Activated CD4-positive, alpha-beta T cell treated with anti-CD3 and anti-CD28 coated beads, Interleukin-2, amount 10 ng/mL, durations not matched to agents 7 days and 5 days (primary cell): ENCODE data around the gene KCNMA1. TPM values are rescaled to one million over a fixed set of nuclear protein-coding genes. Genes with fewer than 3 reads are reported as not detected.

Source experiments
- CTCF ChIA-PET: fragments of 350-600 bp; sonication (Branson Sonifier 250); formaldehyde crosslinking; loops from one replicate; lab custom pipeline; 2021; ENCODE audit warnings: antibody characterized with exemption; lab: Charles Lee
- POLR2A ChIA-PET: fragments of 350-600 bp; sonication (Branson Sonifier 250); formaldehyde crosslinking; loops from one replicate; lab custom pipeline; 2021; ENCODE audit warnings: antibody characterized with exemption; lab: Charles Lee
- DNase-seq: peaks from one replicate; pipeline ENCODE4 v3.0.0-alpha.2; 2020
- H3K27ac Mint-ChIP-seq: one replicate; pipeline ENCODE4 v1.8.0; 2021; ENCODE audit warnings: mild to moderate bottlenecking, moderate library complexity, mixed read lengths
- H3K27me3 Mint-ChIP-seq: one replicate; pipeline ENCODE4 v1.8.0; 2021; ENCODE audit warnings: mixed read lengths
- H3K36me3 Mint-ChIP-seq: one replicate; pipeline ENCODE4 v1.8.0; 2021; ENCODE audit warnings: low read depth, mixed read lengths
- H3K4me1 Mint-ChIP-seq: one replicate; pipeline ENCODE4 v1.8.0; 2021; ENCODE audit warnings: mixed read lengths
- H3K4me3 Mint-ChIP-seq: one replicate; pipeline ENCODE4 v1.8.0; 2021; ENCODE audit warnings: mild to moderate bottlenecking, moderate library complexity, mixed read lengths
- H3K9me3 Mint-ChIP-seq: one replicate; pipeline ENCODE4 v1.8.0; 2021; ENCODE audit warnings: mixed read lengths
- total RNA-seq, 2 experiments: library from RNA; stranded (reverse); gene quantifications; one replicate each; pipeline ENCODE4 v1.2.3, GENCODE V29; 2021

Gene KCNMA1
- total RNA-seq, 2 experiments from 2014 or later, result not detected

- no peaks in the 10 kb centered on the region for H3K36me3 Mint-ChIP-seq
- ChIA-PET CTCF (interaction anchor here (0.7 kb wide), 1 partner anchor 69 kb away, joined by 3 read pairs; no protein-coding TSS in a partner anchor), POLR2A (interaction anchor here (0.7 kb wide), 1 partner anchor 28 kb away, joined by 5 read pairs; no protein-coding TSS in a partner anchor)
- H3K9me3 Mint-ChIP-seq, result no peaks in the 10 kb centered on the region
- no peak overlapping the region for H3K27ac Mint-ChIP-seq
- H3K27me3 Mint-ChIP-seq, result peaks cover 6% of the 10 kb centered on the region
- no peak for DNase-seq
- H3K4me1 Mint-ChIP-seq, result no peaks in the 10 kb centered on the region
- no peak overlapping the region for H3K4me3 Mint-ChIP-seq
Observed at GRCh38 chr10:77139252-77140160, 498.1 kb downstream of the KCNMA1 start.

- ChIA-PET CTCF (no interaction called here), POLR2A (no interaction called here)
- H3K27me3 Mint-ChIP-seq, result peaks cover 5% of the 10 kb centered on the region
- no peaks in the 10 kb centered on the region for H3K4me1 Mint-ChIP-seq
- H3K9me3 Mint-ChIP-seq, result no peaks in the 10 kb centered on the region
- no peak overlapping the region for H3K27ac Mint-ChIP-seq
- H3K4me3 Mint-ChIP-seq, result no peak overlapping the region
- H3K36me3 Mint-ChIP-seq, result no peaks in the 10 kb centered on the region
- DNase-seq, result no peak
Observed at GRCh38 chr10:77138541-77138940, 499.1 kb downstream of the KCNMA1 start.

GRCh38 chr10:77135555-77135954 is 502.1 kb downstream of the KCNMA1 start:
- H3K4me3 Mint-ChIP-seq, result no peak overlapping the region
- ChIA-PET CTCF (no interaction called here), POLR2A (no interaction called here)
- H3K27ac Mint-ChIP-seq, result no peak overlapping the region
- no peak for DNase-seq
- no peaks in the 10 kb centered on the region for H3K4me1 Mint-ChIP-seq
- peaks cover 6% of the 10 kb centered on the region for H3K27me3 Mint-ChIP-seq
- H3K9me3 Mint-ChIP-seq, result no peaks in the 10 kb centered on the region
- H3K36me3 Mint-ChIP-seq, result no peaks in the 10 kb centered on the region

- H3K36me3 Mint-ChIP-seq, result no peaks in the 10 kb centered on the region
- DNase-seq, result no peak
- H3K27me3 Mint-ChIP-seq, result peaks cover 8% of the 10 kb centered on the region
- H3K27ac Mint-ChIP-seq, result no peak overlapping the region
- POLR2A ChIA-PET, result no interaction called here
- CTCF ChIA-PET, result no interaction called here
- no peaks in the 10 kb centered on the region for H3K4me1 Mint-ChIP-seq
- no peak overlapping the region for H3K4me3 Mint-ChIP-seq
- no peaks in the 10 kb centered on the region for H3K9me3 Mint-ChIP-seq
Observed at GRCh38 chr10:77131214-77131613, 506.4 kb downstream of the KCNMA1 start.

GRCh38 chr10:77127243-77127642 is 510.4 kb downstream of the KCNMA1 start:
- Mint-ChIP-seq H3K36me3 (no peaks in the 10 kb centered on the region), H3K4me3 (no peak overlapping the region), H3K27ac (no peak overlapping the region), H3K4me1 (no peaks in the 10 kb centered on the region), H3K27me3 (peaks cover 5% of the 10 kb centered on the region), H3K9me3 (no peaks in the 10 kb centered on the region)
- POLR2A ChIA-PET, result no interaction called here
- CTCF ChIA-PET, result no interaction called here
- DNase-seq, result no peak

GRCh38 chr10:77125231-77125630 is 512.4 kb downstream of the KCNMA1 start:
- Mint-ChIP-seq H3K4me3 (no peak overlapping the region), H3K27ac (no peak overlapping the region), H3K36me3 (no peaks in the 10 kb centered on the region), H3K9me3 (no peaks in the 10 kb centered on the region), H3K27me3 (peaks cover 2% of the 10 kb centered on the region), H3K4me1 (no peaks in the 10 kb centered on the region)
- DNase-seq, result no peak
- ChIA-PET POLR2A (no interaction called here), CTCF (no interaction called here)

GRCh38 chr10:77123330-77123729 is 514.3 kb downstream of the KCNMA1 start:
- no peak for DNase-seq
- Mint-ChIP-seq H3K4me3 (no peak overlapping the region), H3K9me3 (no peaks in the 10 kb centered on the region), H3K4me1 (no peaks in the 10 kb centered on the region), H3K36me3 (no peaks in the 10 kb centered on the region), H3K27me3 (peaks cover 2% of the 10 kb centered on the region), H3K27ac (no peak overlapping the region)
- CTCF ChIA-PET, result no interaction called here
- POLR2A ChIA-PET, result no interaction called here

- Mint-ChIP-seq H3K4me1 (no peaks in the 10 kb centered on the region), H3K36me3 (no peaks in the 10 kb centered on the region), H3K4me3 (no peak overlapping the region), H3K27ac (no peak overlapping the region), H3K9me3 (no peaks in the 10 kb centered on the region), H3K27me3 (no peaks in the 10 kb centered on the region)
- ChIA-PET CTCF (no interaction called here), POLR2A (no interaction called here)
- no peak for DNase-seq
Observed at GRCh38 chr10:77121829-77122228, 515.8 kb downstream of the KCNMA1 start.

- Mint-ChIP-seq H3K27ac (no peak overlapping the region), H3K9me3 (no peaks in the 10 kb centered on the region), H3K4me1 (no peaks in the 10 kb centered on the region), H3K36me3 (no peaks in the 10 kb centered on the region), H3K4me3 (no peak overlapping the region), H3K27me3 (no peaks in the 10 kb centered on the region)
- ChIA-PET CTCF (no interaction called here), POLR2A (no interaction called here)
- no peak for DNase-seq
Observed at GRCh38 chr10:77120666-77121376, 516.8 kb downstream of the KCNMA1 start.

- ChIA-PET POLR2A (no interaction called here), CTCF (no interaction called here)
- no peak for DNase-seq
Observed at GRCh38 chr10:77120012-77120411, 517.6 kb downstream of the KCNMA1 start.

GRCh38 chr10:77118603-77119282 is 518.9 kb downstream of the KCNMA1 start:
- ChIA-PET POLR2A (no interaction called here), CTCF (no interaction called here)
- no peaks in the 10 kb centered on the region for H3K9me3 Mint-ChIP-seq
- no peak for DNase-seq
- no peaks in the 10 kb centered on the region for H3K36me3 Mint-ChIP-seq
- H3K27me3 Mint-ChIP-seq, result no peaks in the 10 kb centered on the region
- no peak overlapping the region for H3K4me3 Mint-ChIP-seq
- no peak overlapping the region for H3K27ac Mint-ChIP-seq
- no peaks in the 10 kb centered on the region for H3K4me1 Mint-ChIP-seq

More at GRCh38 chr10:77120012-77120411, 517.6 kb downstream of the KCNMA1 start:
- Mint-ChIP-seq H3K27ac (no peak overlapping the region), H3K9me3 (no peaks in the 10 kb centered on the region), H3K27me3 (no peaks in the 10 kb centered on the region), H3K36me3 (no peaks in the 10 kb centered on the region), H3K4me3 (no peak overlapping the region), H3K4me1 (no peaks in the 10 kb centered on the region)

GRCh38 chr10:77117501-77117900 is 520.1 kb downstream of the KCNMA1 start:
- no peak overlapping the region for H3K27ac Mint-ChIP-seq
- no peaks in the 10 kb centered on the region for H3K36me3 Mint-ChIP-seq
- no peaks in the 10 kb centered on the region for H3K27me3 Mint-ChIP-seq
- DNase-seq, result no peak
- H3K4me1 Mint-ChIP-seq, result no peaks in the 10 kb centered on the region
- no peak overlapping the region for H3K4me3 Mint-ChIP-seq
- ChIA-PET POLR2A (no interaction called here), CTCF (no interaction called here)
- no peaks in the 10 kb centered on the region for H3K9me3 Mint-ChIP-seq

GRCh38 chr10:77116904-77117303 is 520.7 kb downstream of the KCNMA1 start:
- DNase-seq, result no peak
- CTCF ChIA-PET, result no interaction called here
- H3K27me3 Mint-ChIP-seq, result no peaks in the 10 kb centered on the region
- H3K36me3 Mint-ChIP-seq, result no peaks in the 10 kb centered on the region
- H3K9me3 Mint-ChIP-seq, result no peaks in the 10 kb centered on the region
- H3K27ac Mint-ChIP-seq, result no peak overlapping the region
- POLR2A ChIA-PET, result no interaction called here
- H3K4me3 Mint-ChIP-seq, result no peak overlapping the region
- H3K4me1 Mint-ChIP-seq, result no peaks in the 10 kb centered on the region
